ENCODE results near the gene DNAH12.

- TF ChIP-seq EZH2phosphoT487 (IDR thresholded peaks at IDR 0.05; ENCODE audit: borderline replicate concordance) = no peak
- TF ChIP-seq, protein P1, sequence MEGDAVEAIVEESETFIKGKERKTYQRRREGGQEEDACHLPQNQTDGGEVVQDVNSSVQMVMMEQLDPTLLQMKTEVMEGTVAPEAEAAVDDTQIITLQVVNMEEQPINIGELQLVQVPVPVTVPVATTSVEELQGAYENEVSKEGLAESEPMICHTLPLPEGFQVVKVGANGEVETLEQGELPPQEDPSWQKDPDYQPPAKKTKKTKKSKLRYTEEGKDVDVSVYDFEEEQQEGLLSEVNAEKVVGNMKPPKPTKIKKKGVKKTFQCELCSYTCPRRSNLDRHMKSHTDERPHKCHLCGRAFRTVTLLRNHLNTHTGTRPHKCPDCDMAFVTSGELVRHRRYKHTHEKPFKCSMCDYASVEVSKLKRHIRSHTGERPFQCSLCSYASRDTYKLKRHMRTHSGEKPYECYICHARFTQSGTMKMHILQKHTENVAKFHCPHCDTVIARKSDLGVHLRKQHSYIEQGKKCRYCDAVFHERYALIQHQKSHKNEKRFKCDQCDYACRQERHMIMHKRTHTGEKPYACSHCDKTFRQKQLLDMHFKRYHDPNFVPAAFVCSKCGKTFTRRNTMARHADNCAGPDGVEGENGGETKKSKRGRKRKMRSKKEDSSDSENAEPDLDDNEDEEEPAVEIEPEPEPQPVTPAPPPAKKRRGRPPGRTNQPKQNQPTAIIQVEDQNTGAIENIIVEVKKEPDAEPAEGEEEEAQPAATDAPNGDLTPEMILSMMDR (conservative IDR thresholded peaks at IDR 0.05; ENCODE audit: low read length) = no peak
Observed at GRCh38 chr3:57451150-57451846, 92.8 kb downstream of the DNAH12 start.
